Tibial nerve (tissue), 4 donors: ENCODE measurements around the gene AGPAT3. TPM values are rescaled to one million over a fixed set of nuclear protein-coding genes. Genes with fewer than 3 reads are reported as not detected.

Experiments
- DNase-seq, 2 donors: peaks; one replicate each; pipeline ENCODE4 v3.0.0-alpha.2; 2019; ENCODE audit warnings: low spot score in 2 of 2
- H3K27ac ChIP-seq, 4 donors: fragments of 200-600 bp; sonication (generic) in 3 of 4; one replicate each; pipeline ENCODE4 v1.5.1; 2017 to 2019; ENCODE audit warnings: mild to moderate bottlenecking in 1 of 4
- H3K27me3 ChIP-seq, 2 donors: fragments of 200-600 bp; sonication (generic) in 1 of 2; one replicate each; pipeline versions ENCODE4 v1.5.1 to v1.6.0; 2017 to 2019
- H3K36me3 ChIP-seq, 3 donors: fragments of 200-600 bp; sonication (generic); one replicate each; pipeline ENCODE4 v1.5.1; 2018 to 2019
- H3K4me1 ChIP-seq, 4 donors: fragments of 200-600 bp; sonication (generic) in 3 of 4; one replicate each; pipeline ENCODE4 v1.5.1; 2017 to 2019
- H3K4me3 ChIP-seq, 4 donors: fragments of 200-600 bp; sonication (generic) in 3 of 4; one replicate each; pipeline ENCODE4 v1.5.1; 2017 to 2019; ENCODE audit warnings: mild to moderate bottlenecking in 1 of 4, moderate library complexity in 1 of 4
- H3K9me3 ChIP-seq, 4 donors: fragments of 200-600 bp; sonication (generic) in 3 of 4; one replicate each; pipeline ENCODE4 v1.5.1; 2017 to 2019
- CTCF ChIP-seq, 5 experiments: fragments of 200-600 bp in 3 of 5; fragments of 450-650 bp in 2 of 5; sonication (generic) in 3 of 5; IDR thresholded peaks; one replicate each; pipeline ENCODE4 v1.5.1; 2016 to 2019; ENCODE audit warnings: antibody characterized with exemption in 5 of 5, mild to moderate bottlenecking in 3 of 5, moderate library complexity in 2 of 5
- EP300 ChIP-seq, 2 donors: sonication (generic); formaldehyde crosslinking; IDR thresholded peaks; one replicate each; pipeline ENCODE4 v1.6.1; 2017; ENCODE audit warnings: antibody characterized with exemption in 2 of 2, mild to moderate bottlenecking in 1 of 2
- POLR2A ChIP-seq, 2 donors: fragments of 450-650 bp; IDR thresholded peaks; one replicate each; pipeline ENCODE4 v1.6.1; 2017; ENCODE audit warnings: antibody characterized with exemption in 2 of 2, mild to moderate bottlenecking in 2 of 2, moderate library complexity in 2 of 2
- WGBS, 2 donors: methylation state at CpG; one replicate each; pipeline ENCODE4 v1.1.5; 2018; 5-methylcytosine and 5-hydroxymethylcytosine counted together
- total RNA-seq, 4 donors: library from RNA; depleted of rRNA; stranded (reverse); fragments of >200 nt; gene quantifications; one replicate each; pipeline ENCODE4 v1.1.0, GENCODE V29; 2016

AGPAT3 gene
- total RNA-seq, 4 donors from 2014 or later, result 29.9 to 45.6 (median 36.4) TPM

DNA sequence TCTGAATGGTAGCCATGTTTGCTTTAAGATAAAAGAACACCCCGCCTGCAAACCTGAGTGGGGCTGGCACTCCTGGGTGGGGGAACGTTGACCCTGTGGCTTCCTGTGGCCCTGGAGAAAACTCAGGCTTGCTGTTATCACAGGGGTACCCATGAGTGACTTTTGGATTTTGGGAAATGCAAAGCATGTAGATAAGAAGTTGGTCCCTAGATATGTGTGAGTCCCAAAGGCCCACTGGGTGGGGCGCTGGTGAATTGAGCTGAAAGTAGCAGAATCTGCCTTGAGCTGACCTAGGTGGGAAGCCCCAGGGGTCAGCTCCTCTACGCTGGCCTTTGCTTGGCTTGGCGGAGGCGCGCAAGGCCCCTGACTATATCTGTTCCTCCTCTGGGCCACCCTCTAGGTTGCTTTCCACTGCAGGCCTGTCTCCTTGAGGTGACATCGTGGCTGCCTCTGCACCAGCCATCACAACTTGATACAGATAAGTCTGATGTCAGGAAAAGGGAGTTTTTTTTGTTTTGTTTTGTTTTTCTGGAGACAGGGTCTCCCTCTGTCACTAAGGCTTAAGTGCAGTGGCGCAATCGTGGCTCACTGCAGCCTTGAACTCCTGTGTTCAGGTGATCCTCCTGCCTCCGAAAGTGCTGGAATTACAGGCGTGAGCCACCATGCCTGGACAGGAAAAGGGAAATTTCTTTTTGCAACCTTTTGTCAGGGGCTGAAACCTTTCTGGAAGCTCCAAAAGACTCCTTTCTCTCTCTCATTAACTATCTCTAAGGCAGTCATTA lies 72.2 kb downstream of the AGPAT3 start:
- TF ChIP-seq CTCF (IDR thresholded peaks at IDR 0.05) (no peak), EP300 (IDR thresholded peaks at IDR 0.05) (no peak), POLR2A (IDR thresholded peaks at IDR 0.05) (no peak)
- no peak for DNase-seq
- WGBS, 2 donors, result 92 to 99% methylated on average over 12 of the region's 12 CpGs
- peaks cover 0 to 17% (median 0%) of the 10 kb centered on the region in 3 donors for H3K36me3 ChIP-seq
- peak overlapping the region in 2 of 4 donors; percentile 52 to 64 for H3K27ac ChIP-seq
- peaks cover 0 to 36% (median 0%) of the 10 kb centered on the region in 4 donors for H3K4me1 ChIP-seq
- no peaks in the 10 kb centered on the region for H3K9me3 ChIP-seq
- H3K27me3 ChIP-seq, result no peaks in the 10 kb centered on the region
- no peak overlapping the region for H3K4me3 ChIP-seq

GRCh38 chr21:43937891-43938309 lies 72.9 kb downstream of the AGPAT3 start:
- no peaks in the 10 kb centered on the region for H3K27me3 ChIP-seq
- DNase-seq, result no peak
- no peak overlapping the region for H3K27ac ChIP-seq
- WGBS, 2 donors, result 83 to 90% methylated on average over 6 of the region's 6 CpGs
- H3K4me3 ChIP-seq, result no peak overlapping the region
- no peaks in the 10 kb centered on the region for H3K9me3 ChIP-seq
- TF ChIP-seq EP300 (IDR thresholded peaks at IDR 0.05) (no peak), CTCF (IDR thresholded peaks at IDR 0.05) (no peak), POLR2A (IDR thresholded peaks at IDR 0.05) (no peak)
- peaks cover 0 to 36% (median 0%) of the 10 kb centered on the region in 4 donors for H3K4me1 ChIP-seq
- H3K36me3 ChIP-seq, result peaks cover 0 to 21% (median 0%) of the 10 kb centered on the region in 3 donors

DNA sequence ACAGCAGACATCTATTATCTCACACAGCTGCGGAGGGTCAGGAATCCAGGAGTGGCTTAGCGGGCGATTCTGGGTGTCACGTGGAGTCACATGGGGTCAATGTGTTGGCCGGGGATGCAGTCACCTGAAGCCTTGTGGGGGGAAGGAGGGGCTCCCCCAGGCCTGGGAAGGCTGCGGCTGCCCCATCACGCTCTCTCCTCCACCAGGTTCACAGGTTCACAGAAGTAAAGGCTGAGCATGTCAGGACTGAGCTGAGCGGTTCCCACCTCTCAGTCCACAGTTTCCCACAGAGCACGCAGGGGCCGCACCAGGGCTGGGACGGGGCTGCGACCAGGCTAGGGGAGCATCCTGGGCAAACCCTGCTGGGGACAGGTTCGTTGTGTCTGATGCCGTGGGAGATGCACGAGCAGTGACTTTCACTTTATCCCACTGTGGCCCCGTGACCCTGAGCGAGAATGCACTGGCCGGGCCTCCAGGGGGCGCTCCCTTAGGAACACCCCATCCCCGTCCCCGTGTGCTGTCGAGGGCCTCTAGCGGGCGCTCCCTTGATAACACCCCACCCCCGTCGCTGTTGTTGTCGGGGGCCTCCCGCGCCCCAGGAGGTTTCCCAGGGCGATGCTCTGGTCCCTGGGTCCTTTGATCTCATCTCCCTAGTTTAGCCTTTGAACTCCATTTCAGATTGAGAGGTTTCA lies 73.9 kb downstream of the AGPAT3 start:
- H3K27me3 ChIP-seq, result no peaks in the 10 kb centered on the region
- peaks cover 0 to 17% (median 0%) of the 10 kb centered on the region in 3 donors for H3K36me3 ChIP-seq
- H3K4me1 ChIP-seq, result peaks cover 0 to 41% (median 0%) of the 10 kb centered on the region in 4 donors
- WGBS, 2 donors, result 35 to 36% methylated on average over 21 to 23 of the region's 30 CpGs
- peak; percentile 80 to 91 (median 82) for TF ChIP-seq CTCF (IDR thresholded peaks at IDR 0.05)
- no peak for TF ChIP-seq EP300 (IDR thresholded peaks at IDR 0.05)
- H3K4me3 ChIP-seq, result peak overlapping the region in 2 of 4 donors; percentile 27 to 43
- no peaks in the 10 kb centered on the region for H3K9me3 ChIP-seq
- H3K27ac ChIP-seq, result peak overlapping the region in 1 of 4 donors; percentile 31
- peak; percentile 44 to 79 for DNase-seq

DNA sequence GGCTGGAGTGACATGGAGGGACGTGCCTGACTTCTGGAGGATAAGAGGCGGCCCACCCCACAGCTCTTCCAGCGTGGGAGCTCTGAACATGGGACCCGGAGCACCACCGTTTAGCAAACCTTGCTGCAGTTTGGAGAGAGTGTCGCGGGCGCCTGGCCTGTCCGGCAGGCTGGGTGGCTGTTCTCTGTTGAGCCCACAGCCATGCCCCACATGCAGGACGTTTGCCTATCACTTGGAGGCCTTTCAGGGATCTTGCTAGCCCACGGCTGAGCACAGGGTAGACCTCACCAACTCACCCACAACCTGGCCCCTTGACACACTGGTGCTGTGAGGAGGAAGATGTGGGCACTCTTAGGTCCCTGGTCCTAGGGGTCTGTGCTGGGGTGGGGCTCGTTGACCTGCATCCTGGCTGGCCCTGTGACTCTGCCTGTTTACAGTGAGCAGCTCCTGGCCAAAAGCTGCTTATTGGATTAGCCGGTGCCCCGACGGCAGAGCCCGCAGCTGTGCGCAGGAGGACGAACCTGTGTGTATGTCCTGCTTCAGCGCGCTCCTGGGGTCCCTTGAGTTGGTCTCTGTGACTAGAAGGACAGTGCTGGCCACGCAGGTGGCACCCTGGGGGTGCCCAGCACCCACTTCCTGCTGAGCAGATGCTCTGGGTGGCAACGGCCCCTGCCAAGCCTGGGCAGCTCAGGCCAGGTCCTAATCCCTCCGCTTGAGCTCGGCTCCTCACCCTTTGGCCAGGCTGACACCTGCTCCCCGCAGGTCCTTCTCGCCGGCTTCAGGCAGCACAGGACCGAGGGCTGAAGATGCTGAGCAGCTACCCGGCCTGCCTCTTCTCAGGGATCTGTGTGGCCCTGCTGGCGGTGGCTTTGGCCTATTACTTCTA lies 74.7 kb downstream of the AGPAT3 start:
- peaks cover 0 to 49% (median 0%) of the 10 kb centered on the region in 4 donors for H3K4me1 ChIP-seq
- no peaks in the 10 kb centered on the region for H3K9me3 ChIP-seq
- no peak for TF ChIP-seq POLR2A (IDR thresholded peaks at IDR 0.05)
- WGBS, 2 donors, result 81 to 86% methylated on average over 27 of the region's 30 CpGs
- H3K27me3 ChIP-seq, result no peaks in the 10 kb centered on the region
- no peak for DNase-seq
- peak overlapping the region in 1 of 4 donors; percentile 12 for H3K27ac ChIP-seq
- H3K36me3 ChIP-seq, result peaks cover 0 to 12% (median 0%) of the 10 kb centered on the region in 3 donors
- no peak overlapping the region for H3K4me3 ChIP-seq

GRCh38 chr21:43940329-43941050 lies 75.5 kb downstream of the AGPAT3 start:
- peaks cover 0 to 42% (median 0%) of the 10 kb centered on the region in 4 donors for H3K4me1 ChIP-seq
- no peak for TF ChIP-seq CTCF (IDR thresholded peaks at IDR 0.05)

More at GRCh38 chr21:43940329-43941050, 75.5 kb downstream of the AGPAT3 start:
- DNase-seq, result no peak
- no peak overlapping the region for H3K4me3 ChIP-seq
- peaks cover 0 to 12% (median 0%) of the 10 kb centered on the region in 3 donors for H3K36me3 ChIP-seq
- WGBS, 2 donors, result 77 to 79% methylated on average over 14 to 16 of the region's 21 CpGs
- H3K9me3 ChIP-seq, result no peaks in the 10 kb centered on the region
- H3K27ac ChIP-seq, result no peak overlapping the region
- no peaks in the 10 kb centered on the region for H3K27me3 ChIP-seq
